Measurements from ENCODE around the gene ZGRF1.

ZGRF1 gene

GRCh38 chr4:112589206-112589605 lies 47.5 kb downstream of the ZGRF1 start:
- Histone ChIP-seq H3K27ac (replicated peaks) (no peak overlapping the region), H3K4me3 (replicated peaks; ENCODE audit: insufficient read depth, low read length) (no peak overlapping the region), H3K27me3 (ENCODE audit: insufficient read depth, poor library complexity, severe bottlenecking) (no peaks in the 10 kb centered on the region)
- TF ChIP-seq REST (IDR thresholded peaks at IDR 0.05; ENCODE audit: insufficient replicate concordance, low read depth) (no peak), POLR2AphosphoS5 (IDR thresholded peaks at IDR 0.05; ENCODE audit: low read depth) (no peak), SPI1 (IDR thresholded peaks at IDR 0.05; ENCODE audit: borderline replicate concordance, low read depth) (no peak), GABPA (IDR thresholded peaks at IDR 0.05; ENCODE audit: low read depth) (no peak)
- DNase-seq (ENCODE audit: low read depth in 1 of 2, low spot score in 1 of 2), result no peak

GRCh38 chr4:112585977-112586736 lies 50.6 kb downstream of the ZGRF1 start:
- no peaks in the 10 kb centered on the region for H3K27me3 ChIP-seq (ENCODE audit: insufficient read depth, poor library complexity, severe bottlenecking)
- no peak overlapping the region for H3K27ac ChIP-seq (replicated peaks)
- no peak overlapping the region for H3K4me3 ChIP-seq (replicated peaks; ENCODE audit: insufficient read depth, low read length)
- TF ChIP-seq REST (IDR thresholded peaks at IDR 0.05; ENCODE audit: insufficient replicate concordance, low read depth), result no peak
- no peak for TF ChIP-seq CTCF (IDR thresholded peaks at IDR 0.05; ENCODE audit: insufficient read depth, low read length)
- no peak for TF ChIP-seq SPI1 (IDR thresholded peaks at IDR 0.05; ENCODE audit: borderline replicate concordance, low read depth)
- TF ChIP-seq POLR2AphosphoS5 (IDR thresholded peaks at IDR 0.05; ENCODE audit: low read depth), result no peak
- no peak for TF ChIP-seq GABPA (IDR thresholded peaks at IDR 0.05; ENCODE audit: low read depth)
- DNase-seq (ENCODE audit: low read depth in 1 of 2, low spot score in 1 of 2), result no peak

GRCh38 chr4:112567536-112567935 lies 69.2 kb downstream of the ZGRF1 start:
- DNase-seq (ENCODE audit: low read depth in 1 of 2, low spot score in 1 of 2), result no peak
- Histone ChIP-seq H3K27ac (replicated peaks) (no peak overlapping the region), H3K27me3 (ENCODE audit: insufficient read depth, poor library complexity, severe bottlenecking) (no peaks in the 10 kb centered on the region), H3K4me3 (replicated peaks; ENCODE audit: insufficient read depth, low read length) (no peak overlapping the region)
- TF ChIP-seq SPI1 (IDR thresholded peaks at IDR 0.05; ENCODE audit: borderline replicate concordance, low read depth) (no peak), POLR2AphosphoS5 (IDR thresholded peaks at IDR 0.05; ENCODE audit: low read depth) (no peak), GABPA (IDR thresholded peaks at IDR 0.05; ENCODE audit: low read depth) (no peak), REST (IDR thresholded peaks at IDR 0.05; ENCODE audit: insufficient replicate concordance, low read depth) (no peak), CTCF (IDR thresholded peaks at IDR 0.05; ENCODE audit: insufficient read depth, low read length) (no peak)

All from HL-60 (cell line).